ENCODE measurements around the gene AIF1L. TPM values are rescaled to one million over a fixed set of nuclear protein-coding genes. Genes with fewer than 3 reads are reported as not detected.
A peak's percentile ranks its signal among the peaks of the same experiment; 100 is the strongest.

Gene AIF1L
- polyA plus RNA-seq (ENCODE audit: insufficient read length in 12 of 12), result 10 to 100 TPM in 11 of 12 donors, not detected in 1; 19.5 to 48.5 (median 25.9) TPM
- long read RNA-seq, donor 1, partial matches to known transcripts, result 0 of 4 reads
- long read RNA-seq, donor 1, other reads (novel, unspliced or antisense), result 0 of 4 reads
- long read RNA-seq, donor 2, transcript AIF1L-201 (6 exons, 3,364 nt), result major isoform, 19 of 21 reads
- long read RNA-seq, donor 2, partial matches to known transcripts, result 0 of 21 reads
- long read RNA-seq, donor 2, other reads (novel, unspliced or antisense), result 0 of 21 reads
- long read RNA-seq, donor 3, transcript AIF1L-201 (6 exons, 3,364 nt), result major isoform, 6 of 6 reads
- long read RNA-seq, donor 3, partial matches to known transcripts, result 0 of 6 reads
- long read RNA-seq, donor 3, other reads (novel, unspliced or antisense), result 0 of 6 reads
- long read RNA-seq, donor 4, transcript AIF1L-201 (6 exons, 3,364 nt), result major isoform, 5 of 6 reads
- long read RNA-seq, donor 4, partial matches to known transcripts, result 0 of 6 reads
- long read RNA-seq, donor 4, other reads (novel, unspliced or antisense), result 0 of 6 reads
- long read RNA-seq, donor 5, result 0 reads
- long read RNA-seq, donor 6, transcript AIF1L-201 (6 exons, 3,364 nt), result major isoform, 15 of 16 reads
- long read RNA-seq, donor 6, partial matches to known transcripts, result 0 of 16 reads
- long read RNA-seq, donor 6, other reads (novel, unspliced or antisense), result 0 of 16 reads
- long read RNA-seq, donor 7, partial matches to known transcripts, result 0 of 4 reads
- long read RNA-seq, donor 7, other reads (novel, unspliced or antisense), result 0 of 4 reads
- long read RNA-seq, donor 8, transcript AIF1L-201 (6 exons, 3,364 nt), result major isoform, 23 of 25 reads
- long read RNA-seq, donor 8, partial matches to known transcripts, result 0 of 25 reads
- long read RNA-seq, donor 8, other reads (novel, unspliced or antisense), result 0 of 25 reads
- long read RNA-seq, donor 9, transcript AIF1L-201 (6 exons, 3,364 nt), result major isoform, 9 of 9 reads
- long read RNA-seq, donor 9, partial matches to known transcripts, result 0 of 9 reads
- long read RNA-seq, donor 9, other reads (novel, unspliced or antisense), result 0 of 9 reads
- long read RNA-seq, donor 10, transcript AIF1L-201 (6 exons, 3,364 nt), result major isoform, 11 of 11 reads
- long read RNA-seq, donor 10, partial matches to known transcripts, result 0 of 11 reads
- long read RNA-seq, donor 10, other reads (novel, unspliced or antisense), result 0 of 11 reads
- long read RNA-seq, donor 11, transcript AIF1L-201 (6 exons, 3,364 nt), result major isoform, 20 of 26 reads
- long read RNA-seq, donor 11, partial matches to known transcripts, result 5 of 26 reads
- long read RNA-seq, donor 11, other reads (novel, unspliced or antisense), result 0 of 26 reads

GRCh38 chr9:131096269-131097125 is at the start of gene AIF1L:
TSS of gene AIF1L (plus strand) at chr9:131096531. CDS start at chr9:131096630, 99 bp downstream.
- no peak for DNase-seq

GRCh38 chr9:131046581-131047202 is 49.6 kb upstream of the AIF1L start:
- peak; percentile 69 for DNase-seq

- DNase-seq, result no peak
These were observed 48.0 kb upstream of the AIF1L start for GRCh38 chr9:131048332-131048731.

DNA sequence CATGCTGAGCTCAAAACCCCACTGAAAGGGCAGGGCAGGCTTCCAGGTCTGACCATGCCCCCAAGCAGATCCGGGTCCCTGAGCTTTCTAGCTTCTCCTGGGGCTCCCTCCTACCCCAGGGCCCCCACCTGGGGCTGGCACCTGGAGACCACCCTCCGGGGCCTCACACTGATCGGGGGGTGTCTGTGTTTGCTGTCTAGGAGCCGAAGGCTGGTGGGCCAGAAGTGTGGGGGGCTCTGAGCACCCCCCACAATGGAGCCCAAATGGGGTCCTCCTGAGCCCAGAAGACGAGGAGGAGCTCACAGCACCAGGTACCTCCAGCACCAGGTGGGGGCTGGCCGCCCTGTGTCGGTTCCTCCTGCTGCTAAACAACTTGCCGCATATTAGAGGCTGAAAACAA is 47.5 kb upstream of the AIF1L start:
- no peak for DNase-seq

- DNase-seq, result no peak
These were observed 46.3 kb upstream of the AIF1L start for GRCh38 chr9:131049829-131050715.

DNA sequence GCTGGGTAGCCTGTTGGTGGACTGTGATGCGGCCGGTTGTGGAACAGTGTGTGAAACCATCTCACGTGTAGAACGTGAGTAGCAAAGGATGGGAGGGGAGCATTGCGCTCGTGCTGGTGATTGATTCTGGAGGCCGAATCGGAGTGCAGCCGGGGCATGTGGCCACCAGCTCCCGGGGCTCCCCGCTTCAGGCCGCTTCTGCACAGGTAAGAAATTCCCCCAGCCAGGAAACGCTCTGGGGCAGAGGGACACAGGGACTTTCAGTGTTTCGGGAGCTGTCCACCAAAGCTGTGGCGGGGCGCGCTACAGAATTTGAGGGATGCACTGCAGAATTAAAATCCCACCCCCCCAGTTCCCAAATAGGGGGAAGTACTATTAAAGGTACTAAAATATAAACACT is 45.5 kb upstream of the AIF1L start:
- DNase-seq, result no peak

- DNase-seq, result no peak
These were observed 44.5 kb upstream of the AIF1L start for GRCh38 chr9:131051592-131052517.

GRCh38 chr9:131053896-131054295 is 42.4 kb upstream of the AIF1L start:
- no peak for DNase-seq

GRCh38 chr9:131056781-131057506 is 39.4 kb upstream of the AIF1L start:
- DNase-seq, result no peak

DNA sequence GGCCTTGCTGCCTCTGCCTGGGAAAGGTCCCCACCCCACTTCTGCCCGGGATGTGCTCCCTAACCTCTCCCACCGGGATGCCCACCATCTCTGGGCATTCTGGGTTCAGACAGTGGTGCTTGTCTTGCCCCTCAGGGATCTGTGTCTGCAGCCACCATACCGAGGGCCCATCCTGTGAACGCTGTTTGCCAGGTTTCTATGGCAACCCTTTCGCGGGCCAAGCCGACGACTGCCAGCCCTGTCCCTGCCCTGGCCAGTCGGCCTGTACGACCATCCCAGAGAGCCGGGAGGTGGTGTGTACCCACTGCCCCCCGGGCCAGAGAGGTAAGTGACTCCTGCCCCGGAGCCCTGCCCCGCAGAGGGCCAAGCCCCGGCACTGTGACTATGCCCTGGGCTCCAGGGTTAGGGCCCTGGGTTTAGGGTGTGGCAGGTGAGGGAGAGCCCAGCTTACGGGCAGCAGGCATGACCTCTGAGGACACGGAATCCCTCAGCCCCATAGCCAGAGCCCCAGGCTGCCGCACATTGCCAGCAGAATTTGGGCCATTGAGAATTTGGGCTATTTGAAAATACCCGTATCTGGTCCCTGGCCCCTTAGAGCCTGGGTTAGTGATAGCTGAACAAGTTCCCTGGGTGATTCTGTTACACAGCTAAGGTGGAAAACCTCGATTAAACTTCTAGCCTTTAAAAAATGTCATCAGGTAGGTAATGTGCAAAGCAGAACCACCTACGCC is 35.3 kb upstream of the AIF1L start:
- no peak for DNase-seq

GRCh38 chr9:131062969-131063368 is 33.4 kb upstream of the AIF1L start:
- no peak for DNase-seq

GRCh38 chr9:131065599-131065998 is 30.7 kb upstream of the AIF1L start:
- DNase-seq, result no peak

GRCh38 chr9:131067625-131068024 is 28.7 kb upstream of the AIF1L start:
- no peak for DNase-seq

DNA sequence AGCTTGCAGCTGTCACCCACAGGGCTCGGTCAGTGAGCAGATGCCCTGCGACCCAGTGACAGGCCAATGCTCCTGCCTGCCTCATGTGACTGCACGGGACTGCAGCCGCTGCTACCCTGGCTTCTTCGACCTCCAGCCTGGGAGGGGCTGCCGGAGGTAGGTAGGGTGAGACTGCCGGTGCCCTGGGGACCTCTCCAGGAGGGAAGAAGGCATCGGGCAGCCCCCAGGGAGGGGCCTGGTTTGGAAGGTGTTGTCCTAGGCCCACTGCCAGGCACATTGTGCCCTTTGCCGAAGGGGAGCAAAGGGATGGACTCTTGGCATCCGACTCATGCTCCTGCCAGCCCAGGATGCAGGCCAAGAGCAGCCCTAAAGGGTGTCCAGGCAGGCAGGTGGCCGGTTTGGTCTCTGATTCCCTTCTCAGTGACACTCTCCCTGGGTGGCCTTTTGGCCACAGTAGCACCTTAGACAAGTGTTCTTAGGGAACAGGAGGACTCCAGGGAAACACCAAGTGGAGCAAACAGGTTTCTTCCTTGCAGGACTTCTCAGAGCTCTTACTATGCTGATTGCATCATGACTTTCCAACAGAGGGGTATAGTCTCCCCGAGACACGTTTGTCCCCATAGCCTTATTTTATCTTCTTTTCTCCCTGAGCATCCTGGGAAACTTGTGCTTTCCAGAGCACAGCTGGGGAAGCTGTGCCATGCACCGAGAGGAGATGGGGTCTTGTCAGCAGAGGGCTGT is 28.1 kb upstream of the AIF1L start:
- DNase-seq, result no peak

GRCh38 chr9:131069699-131070098 is 26.6 kb upstream of the AIF1L start:
- DNase-seq, result no peak
